Amniotic epithelial cell (primary cell): ENCODE data around the gene CACNA1H.
"Not testable (repeated sequence)": the region's sequence is repeated elsewhere in the genome, so short reads cannot be mapped to it uniquely, and the experiment has no call there.

Source experiments
- DNase-seq: peaks from one replicate; pipeline ENCODE4 v3.0.0-alpha.2; 2010; ENCODE audit warnings: low read depth

The CACNA1H gene

DNA sequence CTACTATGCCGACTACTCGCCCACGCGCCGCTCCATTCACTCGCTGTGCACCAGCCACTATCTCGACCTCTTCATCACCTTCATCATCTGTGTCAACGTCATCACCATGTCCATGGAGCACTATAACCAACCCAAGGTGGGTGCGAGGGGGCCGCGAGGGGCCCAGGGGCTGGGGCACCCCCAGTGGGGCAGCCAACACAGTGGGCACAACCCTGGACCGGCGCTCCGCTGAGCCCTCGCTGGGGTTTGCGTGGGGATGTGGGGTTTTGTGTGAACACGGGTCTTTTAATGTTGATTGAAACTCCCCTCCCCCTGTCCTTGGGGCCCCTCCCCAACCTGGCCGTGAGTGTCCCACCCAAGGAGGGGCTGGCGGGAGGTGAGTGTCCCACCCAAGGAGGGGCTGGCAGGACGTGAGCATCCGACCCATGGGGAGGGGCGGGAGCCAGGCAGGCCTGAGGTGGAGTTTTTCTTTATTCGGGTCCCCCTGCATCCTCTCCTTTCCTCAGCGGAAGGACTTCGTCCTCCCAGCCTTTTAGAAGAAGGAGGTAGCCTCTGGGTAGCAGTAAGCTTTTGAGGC lies 61.0 kb downstream of the CACNA1H start:
- no peak for DNase-seq

DNA sequence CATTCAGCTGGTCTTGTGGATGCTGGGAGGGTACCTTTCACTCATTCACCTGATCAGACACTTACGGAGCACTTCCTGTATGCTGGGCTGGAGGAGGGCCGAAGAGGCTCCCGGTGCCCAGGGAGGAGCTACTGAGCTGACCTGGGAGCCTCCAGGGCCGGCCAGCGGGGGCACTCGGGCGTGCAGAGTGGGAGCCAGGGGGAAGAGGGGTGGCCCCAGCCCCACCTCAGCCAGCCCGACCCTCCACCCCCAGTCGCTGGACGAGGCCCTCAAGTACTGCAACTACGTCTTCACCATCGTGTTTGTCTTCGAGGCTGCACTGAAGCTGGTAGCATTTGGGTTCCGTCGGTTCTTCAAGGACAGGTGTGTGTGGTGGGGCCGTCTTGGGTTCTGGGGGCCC lies 61.8 kb downstream of the CACNA1H start:
- no peak for DNase-seq

DNA sequence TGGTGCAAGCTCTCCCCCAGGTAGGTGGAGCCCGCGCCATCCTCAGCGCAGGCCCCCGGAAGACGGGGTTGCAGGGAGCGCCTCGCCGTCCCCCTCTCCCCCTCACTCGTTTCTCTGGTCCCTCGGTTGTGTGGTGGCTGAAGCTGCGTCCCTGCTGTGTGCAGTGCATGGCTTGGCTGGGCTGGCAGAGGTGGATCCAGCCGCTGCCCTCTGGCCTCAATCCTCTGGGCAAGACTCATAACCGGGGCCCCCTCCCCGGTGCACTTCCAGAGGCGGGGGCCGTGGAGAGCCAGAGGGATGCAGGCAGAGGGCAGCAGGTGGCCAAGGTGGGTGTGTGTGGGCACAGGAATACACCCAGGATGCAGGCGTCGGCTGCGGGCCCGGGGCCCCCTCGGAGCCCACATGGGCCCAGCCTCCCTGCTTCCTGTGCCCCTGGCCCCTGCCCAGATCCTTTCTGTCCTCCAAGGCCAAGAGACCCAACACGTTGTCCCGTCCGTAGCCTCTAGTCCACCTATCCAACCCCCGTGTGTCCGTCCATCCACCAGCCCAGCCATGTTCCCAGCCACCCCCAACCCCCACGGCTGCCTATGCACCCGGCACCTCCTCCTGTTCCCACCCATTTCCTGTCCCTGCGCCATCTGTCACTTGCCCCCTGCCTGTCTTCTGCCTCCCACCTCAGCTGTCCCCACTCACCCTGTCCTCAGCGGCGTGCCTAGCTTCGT lies 62.8 kb downstream of the CACNA1H start:
- DNase-seq: no peak

DNA sequence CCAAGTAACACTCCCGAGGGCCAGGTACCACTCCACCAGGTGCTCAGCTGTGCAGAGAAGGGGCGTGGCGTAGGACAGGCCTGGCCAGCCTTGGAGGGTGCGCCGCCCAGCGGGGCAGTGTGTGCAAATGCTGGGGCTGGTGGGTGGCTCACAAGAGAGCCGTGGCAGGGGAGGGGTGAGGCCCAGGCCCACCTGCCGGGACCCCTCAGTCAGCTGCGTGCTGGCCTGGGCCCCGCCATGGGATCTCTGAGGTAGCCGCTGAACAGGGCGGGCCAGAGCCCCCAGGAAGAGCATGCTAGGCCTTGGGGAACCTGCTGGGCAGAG lies 63.4 kb downstream of the CACNA1H start:
- no peak for DNase-seq

DNA sequence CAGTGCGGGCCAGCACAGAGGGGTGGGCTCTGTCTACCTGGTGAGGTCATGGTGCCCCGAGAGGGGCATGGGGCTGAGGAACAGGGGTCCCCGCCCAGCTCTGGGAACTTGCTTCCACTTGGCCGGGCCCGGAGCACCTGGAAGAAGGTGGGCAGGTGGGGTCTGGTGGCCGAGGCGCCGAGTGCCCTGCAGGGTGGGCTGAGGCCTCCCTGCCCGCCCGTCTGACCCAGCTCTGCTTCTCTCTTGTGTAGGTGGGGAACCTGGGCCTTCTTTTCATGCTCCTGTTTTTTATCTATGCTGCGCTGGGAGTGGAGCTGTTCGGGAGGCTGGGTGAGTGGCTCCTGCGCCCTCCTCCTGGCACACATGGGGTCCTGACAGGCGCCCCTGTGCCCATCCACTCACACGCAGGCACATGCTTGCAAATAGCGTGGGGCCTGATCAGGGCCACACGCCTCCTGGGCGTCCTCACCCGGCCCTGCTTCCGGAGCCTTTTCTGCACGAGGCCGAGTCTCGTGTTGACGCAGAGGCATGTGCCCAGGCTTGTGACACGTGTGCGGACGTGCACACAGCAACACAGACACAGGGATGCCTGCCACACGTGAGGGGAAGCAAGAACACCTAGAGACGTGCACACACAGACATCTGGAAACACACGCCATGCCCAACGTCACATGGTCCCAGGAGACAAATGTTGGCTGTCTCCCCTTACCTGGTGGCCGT lies 63.9 kb downstream of the CACNA1H start:
- DNase-seq: no peak

DNA sequence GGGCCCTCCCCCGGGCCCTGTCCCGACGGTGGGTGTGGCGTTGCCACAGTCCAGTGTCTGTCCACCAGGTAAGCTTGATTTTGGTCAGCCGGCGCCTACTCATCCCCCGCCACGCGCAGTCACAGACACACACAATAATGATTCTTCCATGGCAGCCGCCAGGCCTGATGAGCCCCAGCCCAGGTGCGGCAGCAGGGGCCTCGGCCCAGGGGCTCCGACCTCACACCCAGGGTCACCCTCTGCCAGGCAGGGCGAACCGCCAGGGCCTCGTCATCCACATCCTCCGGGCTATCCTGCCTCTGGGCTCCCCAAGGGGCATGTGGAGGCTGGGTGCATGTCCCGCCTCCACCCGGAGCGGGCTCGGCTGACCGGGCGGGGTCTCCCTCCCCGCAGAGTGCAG lies 64.6 kb downstream of the CACNA1H start:
- DNase-seq: no peak

DNA sequence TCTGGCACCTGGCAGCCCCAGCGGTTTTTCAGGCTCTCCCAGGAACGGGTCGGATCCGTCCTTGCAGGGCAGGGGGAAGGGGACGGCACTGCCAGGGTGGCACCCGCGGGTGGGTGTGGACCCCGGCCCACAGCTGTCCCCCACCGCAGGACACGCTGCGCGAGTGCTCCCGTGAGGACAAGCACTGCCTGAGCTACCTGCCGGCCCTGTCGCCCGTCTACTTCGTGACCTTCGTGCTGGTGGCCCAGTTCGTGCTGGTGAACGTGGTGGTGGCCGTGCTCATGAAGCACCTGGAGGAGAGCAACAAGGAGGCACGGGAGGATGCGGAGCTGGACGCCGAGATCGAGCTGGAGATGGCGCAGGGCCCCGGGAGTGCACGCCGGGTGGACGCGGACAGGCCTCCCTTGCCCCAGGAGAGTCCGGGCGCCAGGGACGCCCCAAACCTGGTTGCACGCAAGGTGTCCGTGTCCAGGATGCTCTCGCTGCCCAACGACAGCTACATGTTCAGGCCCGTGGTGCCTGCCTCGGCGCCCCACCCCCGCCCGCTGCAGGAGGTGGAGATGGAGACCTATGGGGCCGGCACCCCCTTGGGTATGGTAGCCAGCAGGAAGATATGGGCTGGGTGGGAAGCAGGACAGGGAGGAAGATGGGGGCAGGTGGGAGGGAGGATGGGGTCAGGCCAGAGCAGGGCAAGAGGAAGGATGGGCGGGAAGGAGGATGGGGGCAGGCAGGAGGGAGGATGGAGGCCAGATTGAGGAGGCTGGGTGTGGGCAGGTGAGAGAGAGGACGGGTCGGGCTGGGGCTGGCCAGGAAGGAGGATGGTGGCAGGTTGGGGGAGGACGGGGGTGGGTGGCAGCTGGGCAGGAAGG lies 65.4 kb downstream of the CACNA1H start:
- DNase-seq: no peak

DNA sequence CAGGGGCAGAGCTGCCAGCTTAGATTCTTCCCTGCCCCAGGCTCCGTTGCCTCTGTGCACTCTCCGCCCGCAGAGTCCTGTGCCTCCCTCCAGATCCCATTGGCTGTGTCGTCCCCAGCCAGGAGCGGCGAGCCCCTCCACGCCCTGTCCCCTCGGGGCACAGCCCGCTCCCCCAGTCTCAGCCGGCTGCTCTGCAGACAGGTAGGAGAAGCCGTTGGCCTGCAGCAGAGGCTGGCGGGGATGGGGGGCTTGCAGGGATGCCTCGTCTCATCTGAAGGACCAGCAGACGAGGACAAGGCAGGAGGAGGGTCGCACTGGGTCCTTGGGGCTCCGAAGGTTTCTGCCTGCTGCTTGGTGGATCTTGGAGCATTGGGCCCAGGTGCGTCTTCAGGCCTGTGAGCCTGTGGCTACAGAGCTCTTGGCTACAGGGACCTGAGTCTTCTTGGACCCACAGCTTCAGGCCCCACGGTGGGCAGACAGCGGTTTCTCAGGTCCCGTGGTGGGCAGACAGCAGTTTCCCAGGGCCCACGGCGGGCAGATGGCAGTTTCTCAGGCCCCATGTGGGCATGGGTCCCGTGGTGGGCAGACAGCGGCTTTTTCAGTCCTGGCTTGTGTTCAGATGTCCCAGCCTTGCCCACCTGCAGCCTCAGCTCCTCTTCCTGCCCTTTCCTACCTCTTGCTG lies 66.2 kb downstream of the CACNA1H start:
- no peak for DNase-seq

DNA sequence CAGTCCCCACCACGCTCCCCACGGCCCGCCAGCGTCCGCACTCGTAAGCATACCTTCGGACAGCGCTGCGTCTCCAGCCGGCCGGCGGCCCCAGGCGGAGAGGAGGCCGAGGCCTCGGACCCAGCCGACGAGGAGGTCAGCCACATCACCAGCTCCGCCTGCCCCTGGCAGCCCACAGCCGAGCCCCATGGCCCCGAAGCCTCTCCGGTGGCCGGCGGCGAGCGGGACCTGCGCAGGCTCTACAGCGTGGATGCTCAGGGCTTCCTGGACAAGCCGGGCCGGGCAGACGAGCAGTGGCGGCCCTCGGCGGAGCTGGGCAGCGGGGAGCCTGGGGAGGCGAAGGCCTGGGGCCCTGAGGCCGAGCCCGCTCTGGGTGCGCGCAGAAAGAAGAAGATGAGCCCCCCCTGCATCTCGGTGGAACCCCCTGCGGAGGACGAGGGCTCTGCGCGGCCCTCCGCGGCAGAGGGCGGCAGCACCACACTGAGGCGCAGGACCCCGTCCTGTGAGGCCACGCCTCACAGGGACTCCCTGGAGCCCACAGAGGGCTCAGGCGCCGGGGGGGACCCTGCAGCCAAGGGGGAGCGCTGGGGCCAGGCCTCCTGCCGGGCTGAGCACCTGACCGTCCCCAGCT lies 67.3 kb downstream of the CACNA1H start:
- DNase-seq: no peak

DNA sequence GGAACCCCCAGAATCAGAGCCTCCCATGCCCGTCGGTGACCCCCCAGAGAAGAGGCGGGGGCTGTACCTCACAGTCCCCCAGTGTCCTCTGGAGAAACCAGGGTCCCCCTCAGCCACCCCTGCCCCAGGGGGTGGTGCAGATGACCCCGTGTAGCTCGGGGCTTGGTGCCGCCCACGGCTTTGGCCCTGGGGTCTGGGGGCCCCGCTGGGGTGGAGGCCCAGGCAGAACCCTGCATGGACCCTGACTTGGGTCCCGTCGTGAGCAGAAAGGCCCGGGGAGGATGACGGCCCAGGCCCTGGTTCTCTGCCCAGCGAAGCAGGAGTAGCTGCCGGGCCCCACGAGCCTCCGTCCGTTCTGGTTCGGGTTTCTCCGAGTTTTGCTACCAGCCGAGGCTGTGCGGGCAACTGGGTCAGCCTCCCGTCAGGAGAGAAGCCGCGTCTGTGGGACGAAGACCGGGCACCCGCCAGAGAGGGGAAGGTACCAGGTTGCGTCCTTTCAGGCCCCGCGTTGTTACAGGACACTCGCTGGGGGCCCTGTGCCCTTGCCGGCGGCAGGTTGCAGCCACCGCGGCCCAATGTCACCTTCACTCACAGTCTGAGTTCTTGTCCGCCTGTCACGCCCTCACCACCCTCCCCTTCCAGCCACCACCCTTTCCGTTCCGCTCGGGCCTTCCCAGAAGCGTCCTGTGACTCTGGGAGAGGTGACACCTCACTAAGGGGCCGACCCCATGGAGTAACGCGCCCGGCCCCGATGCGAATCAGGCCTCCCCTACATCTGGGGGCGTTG lies 68.1 kb downstream of the CACNA1H start:
- DNase-seq: no peak

DNA sequence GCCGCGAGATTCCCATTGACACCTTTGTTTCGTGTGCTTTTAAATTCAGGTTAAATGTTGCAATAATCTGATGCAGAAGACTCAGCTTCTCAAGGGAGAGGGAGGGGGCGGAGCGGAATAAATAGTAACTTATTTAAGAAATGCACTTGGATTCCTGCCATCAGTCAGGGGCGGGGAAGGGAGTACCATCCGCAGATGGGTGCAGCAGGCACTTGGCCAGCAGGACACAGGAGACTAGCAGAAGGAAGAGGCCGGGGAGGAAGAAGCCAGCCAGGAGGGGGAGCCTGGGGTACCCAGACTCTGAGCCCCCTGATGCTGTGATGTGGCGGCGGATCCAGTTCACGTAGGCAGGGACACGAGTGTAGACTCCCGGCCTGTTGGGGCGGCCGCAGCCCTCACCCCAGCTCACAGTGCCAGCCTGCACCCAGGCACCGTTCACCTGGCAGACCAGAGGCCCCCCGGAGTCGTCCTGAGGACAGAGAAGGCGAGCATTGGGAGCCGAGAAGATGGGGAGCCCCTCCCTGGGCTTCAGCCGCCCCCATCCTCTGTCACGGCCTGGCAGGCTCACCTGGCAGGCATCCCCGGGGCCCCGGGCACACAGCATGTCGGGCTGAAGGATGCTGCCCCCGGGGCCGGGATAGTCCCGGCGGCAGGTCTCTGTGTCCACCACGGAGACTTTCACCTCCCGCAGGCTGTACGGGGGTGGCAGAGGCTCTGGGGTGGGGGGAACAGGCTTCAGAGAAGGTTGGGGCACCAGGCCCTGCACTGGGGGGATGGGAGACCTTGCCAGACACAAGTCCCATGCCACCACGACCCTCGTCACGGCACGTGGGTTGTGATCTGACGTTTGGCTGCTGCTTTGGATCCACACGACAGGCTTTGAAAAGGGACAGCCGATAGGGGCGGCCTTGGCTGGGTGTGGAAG lies 69.0 kb downstream of the CACNA1H start:
- peak; percentile 28 for DNase-seq

DNA sequence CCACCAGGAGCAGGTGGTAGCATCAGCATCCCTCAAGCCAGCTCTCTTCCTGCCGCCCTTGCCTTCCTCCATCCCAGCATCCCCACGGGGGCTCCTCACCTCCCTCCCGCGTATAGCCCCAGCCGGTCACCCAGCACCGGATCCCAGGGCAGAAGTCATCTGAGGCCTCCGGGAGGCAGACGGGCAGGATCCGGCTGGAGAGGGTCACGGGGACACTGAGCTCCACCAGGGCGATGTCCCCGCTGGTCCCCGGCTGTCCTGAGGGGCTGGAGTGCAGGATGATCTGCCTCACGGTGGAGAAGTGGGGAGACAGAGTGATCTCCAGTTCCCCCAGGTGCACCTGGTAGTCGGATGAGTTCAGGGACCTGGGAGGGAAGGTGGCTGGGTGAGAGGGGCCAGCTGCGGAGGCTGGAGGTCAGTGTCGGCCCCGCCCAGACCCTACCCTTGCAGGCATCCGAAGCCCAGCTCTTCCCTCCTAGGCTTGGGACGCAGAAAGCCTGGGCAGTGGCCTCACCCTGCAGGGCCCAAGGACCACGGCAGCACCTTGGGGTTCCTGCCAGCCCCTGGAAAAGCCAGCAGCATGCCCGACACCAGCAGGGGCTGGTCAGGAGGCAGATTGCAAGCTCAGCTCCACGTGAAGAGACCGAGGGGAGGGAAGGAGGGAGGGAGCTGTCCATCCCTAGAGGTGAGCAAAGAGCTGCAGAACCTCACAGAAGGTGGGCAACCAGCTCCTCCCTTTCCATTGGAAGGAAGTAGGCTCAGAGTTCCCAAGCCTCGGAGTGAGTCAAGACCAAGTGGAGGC lies 69.8 kb downstream of the CACNA1H start:
- DNase-seq: no peak

DNA sequence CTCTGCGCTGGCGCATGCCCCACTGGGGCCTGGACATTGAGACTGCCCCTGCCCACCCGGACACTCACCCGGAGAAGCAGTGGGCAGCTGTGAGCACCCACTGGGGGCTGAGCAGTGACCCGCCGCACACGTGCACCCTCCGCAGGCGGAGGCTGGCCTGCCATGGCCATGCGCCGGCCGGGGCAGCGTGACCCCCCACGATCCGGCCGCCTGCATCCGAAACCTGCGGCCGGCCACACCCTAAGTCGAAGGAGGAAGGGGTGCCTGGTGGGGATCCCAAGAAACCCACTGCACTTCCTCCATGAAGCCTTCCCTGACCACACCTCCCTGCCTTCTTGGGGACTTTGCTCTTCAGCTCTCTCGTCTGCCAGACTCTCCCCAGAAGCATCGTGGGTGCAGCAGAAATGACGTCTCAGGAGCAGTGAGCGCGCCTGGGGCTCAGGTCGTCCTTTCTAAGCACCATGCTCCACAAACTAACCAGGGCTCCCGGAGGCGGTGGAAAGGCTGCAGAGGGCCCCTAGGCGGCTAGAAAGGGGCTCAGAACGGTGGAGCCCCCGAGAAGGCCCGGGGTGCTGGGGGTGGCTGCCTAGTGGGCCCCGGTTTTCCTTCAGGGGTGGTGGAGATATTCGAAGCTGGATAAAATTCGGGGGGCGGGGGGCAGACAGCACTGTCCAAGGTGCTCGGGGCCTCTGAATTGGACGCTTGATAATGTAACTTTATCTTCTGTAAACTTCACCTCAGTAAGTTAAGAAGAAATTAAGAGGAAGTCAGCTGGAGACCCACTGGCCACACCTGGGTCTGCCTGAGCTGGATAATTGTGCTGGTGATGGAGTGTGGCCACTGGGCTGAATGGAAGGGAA lies 70.7 kb downstream of the CACNA1H start:
- no peak for DNase-seq

DNA sequence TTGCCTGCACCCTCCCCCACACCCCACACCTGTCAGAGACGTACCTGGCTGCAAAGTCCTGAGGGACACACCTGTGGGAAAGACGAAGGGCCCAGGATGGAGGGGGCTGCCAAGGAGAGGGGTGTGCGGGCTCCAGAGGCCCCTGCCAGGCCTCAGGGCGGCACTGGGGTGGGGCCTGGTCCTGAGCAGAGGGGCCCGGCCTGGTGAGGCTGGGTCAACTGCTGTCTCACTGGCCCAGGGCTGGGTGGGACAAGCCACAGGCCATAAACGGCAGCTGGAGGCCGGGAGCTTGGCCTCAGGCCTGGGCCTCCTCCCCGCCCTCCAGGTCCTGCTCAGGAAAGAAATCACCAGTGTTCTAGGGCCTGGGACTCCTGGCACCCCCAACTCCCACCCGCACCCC lies 71.7 kb downstream of the CACNA1H start:
- no peak for DNase-seq

DNA sequence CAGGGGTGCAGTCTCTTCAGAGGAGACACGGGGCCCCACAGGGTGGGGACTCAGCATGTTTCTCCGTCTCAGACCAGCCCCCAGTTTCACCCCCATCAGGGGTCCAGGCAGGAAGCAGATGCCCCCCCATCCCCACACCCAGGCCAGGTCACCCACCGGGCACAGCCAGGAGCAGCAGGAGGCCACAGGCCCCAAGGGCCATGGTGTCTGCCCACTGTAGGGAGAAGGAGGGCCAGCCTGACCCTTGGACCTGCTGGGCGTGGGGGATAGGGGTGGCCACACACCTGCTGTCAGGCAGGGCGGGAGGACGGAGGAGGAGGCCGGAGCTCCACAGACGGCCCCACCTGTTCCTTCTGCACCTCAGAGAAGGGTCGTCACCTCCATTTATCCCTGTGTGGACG lies 72.1 kb downstream of the CACNA1H start, which contains the start of gene TPSG1:
TSS of gene TPSG1 (minus strand) at position 218 of the 401 bp plus-strand sequence. CDS start at position 202, 16 bp downstream.
- no peak for DNase-seq

DNA sequence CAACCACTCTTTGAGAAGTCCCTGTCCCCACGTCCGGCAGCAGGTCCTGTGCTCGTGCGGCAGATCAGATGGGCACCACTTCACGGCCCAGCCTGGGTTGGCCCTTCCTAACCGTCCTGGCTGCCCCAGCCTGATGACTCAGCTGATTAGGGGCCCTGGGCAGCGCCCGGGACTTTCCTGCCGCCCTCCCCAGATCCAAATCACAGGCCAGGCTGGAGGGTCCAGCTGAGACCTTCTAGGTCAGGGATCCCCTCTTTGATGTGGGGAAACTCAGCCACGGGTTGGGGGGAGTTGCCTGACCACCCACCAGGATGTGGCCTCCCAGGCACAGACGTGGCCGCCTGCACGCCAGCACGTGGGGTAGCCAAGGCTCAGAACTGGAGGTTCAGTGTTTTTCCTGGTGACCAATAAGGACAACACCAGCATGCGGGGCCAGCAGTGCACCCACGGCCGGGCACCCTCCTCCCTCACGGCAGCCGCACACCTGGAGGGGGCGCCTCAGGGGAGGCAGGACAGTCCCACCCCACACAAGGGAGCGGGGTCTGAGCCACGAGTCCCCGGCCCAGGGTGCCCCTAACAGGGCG lies 72.9 kb downstream of the CACNA1H start:
- not testable (repeated sequence) for DNase-seq

DNA sequence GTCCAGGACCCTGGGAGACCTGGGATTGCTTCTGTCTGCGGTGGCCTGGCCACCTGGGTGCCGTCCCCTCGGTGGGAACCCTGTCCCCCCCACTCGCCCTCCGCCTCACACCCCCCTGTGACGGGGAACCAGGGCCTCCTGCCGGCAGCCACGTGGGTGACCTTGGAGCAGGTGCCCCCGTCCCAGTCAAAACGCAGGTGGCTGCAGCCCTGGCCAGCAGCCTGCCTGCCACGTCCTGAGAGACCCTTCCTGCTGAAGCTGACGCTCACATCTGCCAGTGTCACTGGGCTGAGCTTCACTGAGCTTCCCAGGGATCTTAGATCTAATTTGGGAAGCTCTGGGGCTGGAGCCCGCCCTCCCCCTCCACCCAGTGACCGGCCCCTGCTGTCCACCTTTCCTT lies 73.8 kb downstream of the CACNA1H start:
- not testable (repeated sequence) for DNase-seq
